ENCODE data around the gene SPINT2.

DNA sequence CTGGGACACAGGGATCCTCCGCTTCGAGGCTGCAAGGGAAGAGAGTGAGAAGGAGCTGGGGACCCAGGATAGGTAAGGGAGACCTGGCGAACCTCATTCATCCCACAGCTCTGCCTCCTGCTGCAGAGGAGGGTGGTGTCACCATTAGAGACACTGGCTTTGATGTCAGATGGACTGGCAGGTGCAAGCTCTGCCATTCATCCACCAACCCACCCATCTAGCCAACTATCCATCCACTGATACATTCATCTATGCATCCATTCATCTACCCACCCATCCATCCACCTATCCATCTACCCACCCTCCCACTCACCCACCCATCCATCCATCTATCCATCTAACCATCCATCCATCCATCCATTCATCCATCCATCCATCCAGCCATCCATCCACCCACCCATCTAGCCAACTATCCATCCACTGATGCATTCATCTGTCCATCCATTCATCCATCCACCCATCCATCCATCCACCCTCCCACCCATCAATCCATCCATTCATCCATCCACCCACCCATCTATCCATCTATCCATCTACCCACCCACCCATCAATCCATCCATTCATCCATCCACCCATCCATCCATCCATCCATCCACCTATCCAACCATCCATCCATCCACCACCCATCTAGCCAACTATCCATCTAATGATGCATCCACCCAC is 45.4 kb downstream of the SPINT2 start:
- TF ChIP-seq, protein P1, sequence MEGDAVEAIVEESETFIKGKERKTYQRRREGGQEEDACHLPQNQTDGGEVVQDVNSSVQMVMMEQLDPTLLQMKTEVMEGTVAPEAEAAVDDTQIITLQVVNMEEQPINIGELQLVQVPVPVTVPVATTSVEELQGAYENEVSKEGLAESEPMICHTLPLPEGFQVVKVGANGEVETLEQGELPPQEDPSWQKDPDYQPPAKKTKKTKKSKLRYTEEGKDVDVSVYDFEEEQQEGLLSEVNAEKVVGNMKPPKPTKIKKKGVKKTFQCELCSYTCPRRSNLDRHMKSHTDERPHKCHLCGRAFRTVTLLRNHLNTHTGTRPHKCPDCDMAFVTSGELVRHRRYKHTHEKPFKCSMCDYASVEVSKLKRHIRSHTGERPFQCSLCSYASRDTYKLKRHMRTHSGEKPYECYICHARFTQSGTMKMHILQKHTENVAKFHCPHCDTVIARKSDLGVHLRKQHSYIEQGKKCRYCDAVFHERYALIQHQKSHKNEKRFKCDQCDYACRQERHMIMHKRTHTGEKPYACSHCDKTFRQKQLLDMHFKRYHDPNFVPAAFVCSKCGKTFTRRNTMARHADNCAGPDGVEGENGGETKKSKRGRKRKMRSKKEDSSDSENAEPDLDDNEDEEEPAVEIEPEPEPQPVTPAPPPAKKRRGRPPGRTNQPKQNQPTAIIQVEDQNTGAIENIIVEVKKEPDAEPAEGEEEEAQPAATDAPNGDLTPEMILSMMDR (IDR thresholded peaks at IDR 0.05): no peak
- TF ChIP-seq POLR2A (IDR thresholded peaks at IDR 0.05): no peak
